GM12891 (cell line): ENCODE data around the gene ILK.

Experiments used
- POLR2A ChIP-seq: IDR thresholded peaks from 2 replicates; pipeline ENCODE4 v1.6.1; 2011; ENCODE audit warnings: low read depth, low read length, control low read depth
- POLR2AphosphoS5 ChIP-seq: IDR thresholded peaks from 2 replicates; pipeline ENCODE4 v1.6.1; 2011; ENCODE audit warnings: low read depth, low read length, control low read depth

DNA sequence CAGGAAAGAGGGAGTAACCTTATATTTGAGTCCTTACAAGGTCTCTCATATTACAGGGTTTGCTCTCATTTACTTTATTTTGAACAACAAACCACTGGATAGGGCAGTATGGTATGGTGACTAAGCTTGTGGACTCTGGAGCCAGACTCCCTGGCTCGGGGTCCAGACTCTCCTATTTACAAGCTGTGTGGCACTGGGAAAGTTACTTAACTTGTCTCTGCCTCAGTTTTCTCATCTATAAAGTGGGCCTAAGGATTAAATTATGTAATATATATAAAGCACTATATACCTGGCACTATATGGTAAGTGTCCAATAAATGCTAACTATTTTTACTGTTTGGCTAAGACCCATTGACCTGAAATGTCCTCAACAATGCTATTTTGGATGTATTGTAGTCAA, 53.8 kb downstream of the ILK start:
- TF ChIP-seq POLR2A: no peak
- TF ChIP-seq POLR2AphosphoS5: no peak
